HUES64 (cell line): ENCODE results near the gene CEP120.

Source experiments
- H3K27ac ChIP-seq: 2 replicates; pipeline ENCODE4 v1.7.0; 2013; ENCODE audit warnings: low read depth, low read length, inconsistent platforms
- H3K27me3 ChIP-seq: 2 replicates; pipeline ENCODE4 v1.6.1; 2013; ENCODE audit warnings: mild to moderate bottlenecking, low read length; ENCODE audit not compliant: insufficient read depth
- H3K36me3 ChIP-seq: 2 replicates; pipeline ENCODE4 v1.6.1; 2013; ENCODE audit warnings: mild to moderate bottlenecking, low read length; ENCODE audit not compliant: insufficient read depth
- H3K4me1 ChIP-seq: 2 replicates; pipeline ENCODE4 v1.6.1; 2013; ENCODE audit warnings: mild to moderate bottlenecking, low read length, moderate library complexity; ENCODE audit not compliant: insufficient read depth
- H3K4me3 ChIP-seq: 2 replicates; pipeline ENCODE4 v1.5.1; 2013; ENCODE audit warnings: mild to moderate bottlenecking, low read length, moderate library complexity
- H3K9ac ChIP-seq: 2 replicates; pipeline ENCODE4 v1.6.1; 2013; ENCODE audit warnings: mild to moderate bottlenecking, low read depth, low read length
- H3K9me3 ChIP-seq: 2 replicates; pipeline ENCODE4 v1.6.1; 2013; ENCODE audit warnings: low read depth, low read length; ENCODE audit not compliant: insufficient read depth
- WGBS: fragments of 150-250, 120-280 bp; methylation state at CpG from one replicate; pipeline ENCODE4 v1.1.7; 2013; ENCODE audit warnings: missing lambda C conversion rate; 5-methylcytosine and 5-hydroxymethylcytosine counted together

The CEP120 gene

DNA sequence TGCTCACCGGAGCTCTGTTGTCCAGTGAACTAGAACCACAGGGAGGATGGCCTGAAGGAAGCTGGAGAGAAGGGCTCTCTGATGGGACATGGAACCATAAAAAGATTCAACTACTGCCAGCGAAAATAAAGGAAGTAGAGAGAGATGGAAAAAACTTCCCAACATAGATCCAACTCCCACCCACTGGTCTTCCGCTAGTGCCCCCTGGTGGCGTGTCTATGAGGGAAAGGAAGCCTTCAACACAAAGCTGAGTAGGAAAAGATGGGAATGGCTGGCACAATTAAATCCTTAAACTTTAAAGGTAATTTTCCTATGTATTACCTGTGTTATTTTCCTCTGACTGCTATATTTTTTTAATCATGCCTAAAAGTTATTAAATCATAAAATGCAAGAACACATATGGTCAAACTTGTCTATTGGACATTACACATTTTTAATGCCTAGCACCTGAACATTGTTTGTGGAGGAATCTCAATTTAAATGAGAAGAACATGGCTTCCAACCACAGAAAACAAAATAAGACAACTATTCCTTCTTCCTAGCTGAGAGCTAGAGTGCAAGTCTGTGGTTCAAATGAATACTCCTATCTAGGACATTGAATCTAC lies 51.5 kb downstream of the CEP120 start:
- Histone ChIP-seq H3K9ac (no peak overlapping the region), H3K36me3 (peaks cover 71% of the 10 kb centered on the region)
- 97% methylated on average over 1 of the region's 4 CpGs for WGBS

DNA sequence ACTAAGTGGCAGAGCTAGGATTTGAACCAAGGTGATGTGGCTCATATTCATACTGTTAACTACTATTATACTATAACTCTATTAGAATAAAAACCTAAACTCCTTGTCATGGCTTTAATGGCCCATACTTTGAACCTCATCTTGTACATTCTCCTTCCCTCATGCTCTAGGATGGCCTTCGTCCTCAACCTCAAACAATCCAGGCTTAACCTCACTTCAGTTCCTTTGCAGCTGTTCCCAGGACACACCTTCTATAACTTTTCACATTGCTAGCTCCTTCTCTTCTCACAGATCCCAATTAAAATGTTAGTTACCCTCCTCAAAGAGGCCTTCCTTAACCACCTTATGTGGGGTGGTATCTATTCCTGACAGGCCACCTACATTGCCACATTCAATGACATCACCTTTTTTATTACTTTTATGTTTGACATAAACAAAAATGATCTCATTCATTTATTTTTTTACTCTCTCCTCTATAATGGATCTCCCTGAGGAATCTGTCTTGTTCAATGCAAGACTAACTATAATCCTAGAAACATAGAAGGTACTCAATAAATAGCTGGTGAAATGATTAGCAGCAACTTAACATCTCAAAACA lies 53.7 kb downstream of the CEP120 start:
- Histone ChIP-seq H3K4me1 (no peaks in the 10 kb centered on the region), H3K36me3 (peaks cover 63% of the 10 kb centered on the region), H3K27ac (no peak overlapping the region), H3K4me3 (no peak overlapping the region), H3K27me3 (no peaks in the 10 kb centered on the region), H3K9me3 (no peaks in the 10 kb centered on the region), H3K9ac (no peak overlapping the region)
- 92% methylated on average over 1 of the region's 1 CpG for WGBS

More for the DNA sequence above, 51.5 kb downstream of the CEP120 start:
- Histone ChIP-seq H3K9me3 (no peaks in the 10 kb centered on the region), H3K27me3 (no peaks in the 10 kb centered on the region), H3K27ac (no peak overlapping the region), H3K4me1 (no peaks in the 10 kb centered on the region), H3K4me3 (no peak overlapping the region)

DNA sequence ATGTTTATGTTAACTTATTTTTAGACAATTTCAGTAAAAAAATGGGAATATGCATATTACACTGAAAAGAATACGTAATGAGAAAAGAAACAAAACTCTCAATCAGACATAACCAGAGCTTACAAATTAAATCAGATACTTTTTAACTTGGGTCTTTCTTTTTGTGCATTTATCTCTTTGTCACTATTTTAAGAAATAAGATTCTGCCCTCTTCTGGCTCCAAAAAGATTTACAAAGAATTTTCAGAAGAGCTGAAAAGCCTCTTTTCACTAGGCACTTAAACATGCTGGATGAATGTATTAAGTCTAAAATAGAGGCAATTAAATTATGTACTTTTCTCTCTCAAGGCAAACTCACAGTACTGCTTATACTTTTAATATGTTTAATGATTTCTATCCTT lies 55.5 kb downstream of the CEP120 start:
- no peak overlapping the region for H3K27ac ChIP-seq
- no peaks in the 10 kb centered on the region for H3K4me1 ChIP-seq
- 100% methylated on average over 1 of the region's 1 CpG for WGBS
- peaks cover 60% of the 10 kb centered on the region for H3K36me3 ChIP-seq
- H3K27me3 ChIP-seq = no peaks in the 10 kb centered on the region
- H3K9ac ChIP-seq = no peak overlapping the region
- no peaks in the 10 kb centered on the region for H3K9me3 ChIP-seq
- H3K4me3 ChIP-seq = no peak overlapping the region

DNA sequence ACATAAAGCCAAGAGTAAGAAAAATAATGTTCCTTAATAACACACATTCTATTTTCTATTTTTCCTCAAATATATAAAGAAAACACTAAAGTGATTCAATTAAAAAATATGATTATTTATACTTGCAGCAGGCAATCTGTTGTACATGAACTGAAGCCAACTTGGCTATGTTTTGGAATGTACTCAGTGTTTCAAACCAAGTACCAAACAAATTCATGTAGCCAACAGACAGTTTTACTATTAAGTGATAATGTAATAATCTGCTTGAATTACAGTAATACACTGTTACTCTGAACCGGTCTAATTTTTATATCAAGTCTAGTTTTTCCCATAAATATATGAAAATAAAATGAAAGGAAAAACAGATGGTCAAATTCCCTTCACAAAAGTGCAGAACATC lies 58.0 kb downstream of the CEP120 start:
- H3K36me3 ChIP-seq = peaks cover 45% of the 10 kb centered on the region

DNA sequence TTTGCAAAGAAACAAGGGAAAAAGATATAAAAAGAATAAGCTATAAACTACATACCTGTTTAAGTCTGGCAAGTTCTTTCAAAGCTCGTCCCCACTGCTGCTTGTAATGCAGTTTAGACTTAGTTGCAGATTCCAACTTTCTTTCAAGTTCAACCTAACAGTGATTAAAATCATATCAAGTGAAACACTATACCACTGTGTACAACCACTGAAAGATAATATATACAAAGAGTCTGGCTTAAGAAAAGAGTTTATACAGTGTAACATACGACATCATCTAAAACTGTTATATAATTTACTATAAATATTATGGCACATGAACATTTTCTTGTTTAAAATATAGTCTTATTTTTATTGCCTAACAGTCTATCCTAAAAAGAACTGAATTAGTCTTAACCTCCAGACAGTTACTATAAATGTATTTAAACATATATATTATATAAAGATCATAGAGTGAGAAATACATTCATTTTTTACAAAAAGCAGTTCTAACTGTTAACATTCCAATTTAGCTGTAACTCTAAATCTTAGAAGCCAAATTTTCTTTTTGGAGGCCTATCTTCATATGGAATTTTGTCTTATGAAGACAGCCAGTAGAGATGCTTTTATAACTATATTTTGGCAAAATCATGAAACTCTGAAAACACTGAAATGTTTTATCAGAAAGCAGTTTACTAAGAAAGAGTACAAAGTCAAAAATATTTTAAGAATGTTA lies 58.6 kb downstream of the CEP120 start:
- Histone ChIP-seq H3K4me3 (no peak overlapping the region), H3K27ac (no peak overlapping the region), H3K9ac (no peak overlapping the region), H3K36me3 (peaks cover 44% of the 10 kb centered on the region), H3K27me3 (no peaks in the 10 kb centered on the region), H3K9me3 (no peaks in the 10 kb centered on the region), H3K4me1 (no peaks in the 10 kb centered on the region)
- 95% methylated on average over 1 of the region's 2 CpGs for WGBS

More for the DNA sequence above, 58.0 kb downstream of the CEP120 start:
- Histone ChIP-seq H3K27ac (no peak overlapping the region), H3K4me3 (no peak overlapping the region), H3K9me3 (no peaks in the 10 kb centered on the region), H3K27me3 (no peaks in the 10 kb centered on the region), H3K4me1 (no peaks in the 10 kb centered on the region), H3K9ac (no peak overlapping the region)
- WGBS = no CpG with 5 or more reads among the region's 1 CpG

DNA sequence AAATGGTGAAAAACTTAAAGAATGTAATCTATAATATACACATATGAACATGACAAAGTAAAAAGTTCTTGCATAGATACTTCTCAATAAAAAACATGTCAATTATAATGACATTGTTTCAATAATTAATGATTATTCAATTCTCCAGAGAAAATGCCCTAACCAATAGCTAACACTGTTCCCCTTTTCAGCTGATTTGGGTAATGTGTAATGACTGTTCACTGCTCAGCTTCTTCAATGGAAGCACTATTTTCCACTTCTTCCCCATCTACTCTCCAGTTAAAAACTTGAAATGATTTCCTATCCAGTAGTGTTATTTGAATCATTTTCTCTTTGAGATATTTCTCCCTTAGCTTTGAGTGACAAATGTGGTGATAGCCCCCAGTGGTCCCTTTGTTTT lies 62.3 kb downstream of the CEP120 start:
- Histone ChIP-seq H3K36me3 (peaks cover 51% of the 10 kb centered on the region), H3K27me3 (no peaks in the 10 kb centered on the region)

DNA sequence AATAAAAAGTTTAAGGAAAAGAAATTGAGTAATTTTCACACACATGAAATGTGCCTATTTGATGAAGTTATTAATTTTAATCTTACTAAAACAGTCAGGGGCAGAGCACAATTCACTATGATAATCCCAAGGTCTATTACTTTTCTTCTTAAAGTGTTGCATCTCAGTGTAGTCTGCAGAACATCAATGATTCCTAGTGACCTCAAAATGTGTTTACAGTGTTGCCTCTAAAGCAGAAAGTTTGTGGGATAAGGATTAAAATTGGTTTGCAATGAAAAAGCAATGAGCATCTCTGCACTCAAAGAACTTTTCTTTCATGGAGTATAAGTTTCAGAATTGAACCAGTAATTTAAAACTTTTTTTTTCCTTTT lies 63.0 kb downstream of the CEP120 start:
- Histone ChIP-seq H3K36me3 (peaks cover 44% of the 10 kb centered on the region), H3K27me3 (no peaks in the 10 kb centered on the region), H3K4me3 (no peak overlapping the region), H3K9me3 (0 out of 2 replicates have a peak, but pooled peaks cover 10% of the 10 kb centered on the region), H3K4me1 (no peaks in the 10 kb centered on the region), H3K9ac (no peak overlapping the region), H3K27ac (no peak overlapping the region)

More for the DNA sequence above, 62.3 kb downstream of the CEP120 start:
- H3K4me1 ChIP-seq = no peaks in the 10 kb centered on the region
- 0 out of 2 replicates have a peak, but pooled peaks cover 10% of the 10 kb centered on the region for H3K9me3 ChIP-seq
- H3K4me3 ChIP-seq = no peak overlapping the region
- H3K9ac ChIP-seq = no peak overlapping the region
- no peak overlapping the region for H3K27ac ChIP-seq

DNA sequence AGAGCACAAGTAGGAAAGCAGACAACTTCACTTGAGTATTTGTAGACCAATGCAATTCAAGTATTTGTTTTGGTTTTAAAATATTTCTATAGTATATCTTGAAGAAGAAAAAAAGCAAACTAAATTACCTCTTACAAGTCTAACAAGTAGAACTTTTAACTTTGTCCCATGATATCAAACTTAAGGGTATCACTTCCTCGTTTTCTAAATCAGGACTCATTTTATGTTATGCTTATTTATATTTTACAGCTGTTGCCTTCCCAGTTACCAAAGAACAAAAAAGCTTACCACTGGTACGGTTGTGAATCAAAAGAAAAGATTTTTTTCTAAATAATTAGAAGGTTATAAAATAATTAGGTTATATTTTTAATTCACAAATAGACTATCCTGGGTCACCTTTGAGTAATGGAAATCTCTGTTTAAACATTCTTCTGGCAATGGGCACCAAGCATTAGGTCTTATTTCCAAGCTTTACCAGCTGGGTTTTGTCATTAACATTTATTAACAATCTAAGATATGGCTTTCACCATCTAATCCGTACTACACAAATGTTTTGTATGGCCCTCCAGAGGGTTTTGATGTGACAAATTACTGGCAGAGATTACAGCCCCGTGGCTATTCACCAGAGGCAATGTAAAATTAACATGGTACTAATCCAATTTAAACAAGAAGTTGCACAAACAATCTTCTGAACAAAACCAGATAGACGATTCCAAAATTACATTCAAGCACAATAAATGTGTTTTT lies 63.6 kb downstream of the CEP120 start:
- Histone ChIP-seq H3K4me1 (no peaks in the 10 kb centered on the region), H3K4me3 (no peak overlapping the region), H3K27ac (no peak overlapping the region), H3K36me3 (peaks cover 42% of the 10 kb centered on the region), H3K9me3 (0 out of 2 replicates have a peak, but pooled peaks cover 10% of the 10 kb centered on the region), H3K27me3 (no peaks in the 10 kb centered on the region), H3K9ac (no peak overlapping the region)
- WGBS = 88% methylated on average over 4 of the region's 5 CpGs

DNA sequence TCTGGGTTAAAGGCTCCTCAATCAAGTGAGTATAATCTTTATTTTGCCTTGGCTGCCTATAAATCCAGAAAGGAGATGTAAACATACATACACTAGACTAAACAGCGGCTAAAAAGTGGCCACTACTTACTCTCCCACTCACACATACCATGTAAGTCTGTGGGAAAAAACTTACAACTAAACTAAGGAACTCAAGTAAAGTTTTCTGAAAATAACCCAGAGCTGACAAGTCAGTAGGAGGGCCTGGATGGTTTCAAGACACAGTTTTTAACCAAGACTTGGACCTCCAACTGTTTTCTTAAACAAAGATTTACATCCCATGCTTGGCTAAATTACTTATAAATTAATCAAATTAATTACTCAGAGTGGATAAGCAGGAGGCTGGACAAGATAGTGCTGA lies 64.5 kb downstream of the CEP120 start:
- H3K36me3 ChIP-seq = peaks cover 33% of the 10 kb centered on the region
- H3K27me3 ChIP-seq = no peaks in the 10 kb centered on the region
- H3K9ac ChIP-seq = no peak overlapping the region
- 83% methylated on average over 1 of the region's 1 CpG for WGBS
- no peaks in the 10 kb centered on the region for H3K4me1 ChIP-seq
- no peak overlapping the region for H3K4me3 ChIP-seq
- H3K27ac ChIP-seq = no peak overlapping the region
- 0 out of 2 replicates have a peak, but pooled peaks cover 10% of the 10 kb centered on the region for H3K9me3 ChIP-seq

DNA sequence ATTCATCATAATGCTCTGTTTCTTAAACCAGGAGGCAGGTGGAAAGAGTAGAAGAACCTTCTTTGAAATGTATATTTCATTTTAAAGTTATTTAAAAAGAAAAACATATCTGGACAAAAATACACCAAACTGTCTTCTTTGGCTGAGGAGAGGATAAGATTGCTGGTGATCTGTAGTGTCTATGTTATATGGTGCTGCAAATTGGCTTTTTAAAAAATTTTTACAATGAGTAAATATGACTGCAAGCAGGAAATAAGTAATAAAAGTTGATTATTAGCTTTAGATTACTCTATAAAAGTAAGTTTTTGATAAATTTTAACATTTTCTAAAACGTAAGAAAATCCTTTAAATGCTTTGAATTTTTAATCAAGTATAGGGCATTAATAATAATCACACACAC lies 64.9 kb downstream of the CEP120 start:
- Histone ChIP-seq H3K9me3 (0 out of 2 replicates have a peak, but pooled peaks cover 11% of the 10 kb centered on the region), H3K27ac (no peak overlapping the region), H3K27me3 (no peaks in the 10 kb centered on the region), H3K9ac (no peak overlapping the region), H3K4me3 (no peak overlapping the region), H3K4me1 (no peaks in the 10 kb centered on the region), H3K36me3 (peaks cover 29% of the 10 kb centered on the region)
- WGBS = no CpG with 5 or more reads among the region's 1 CpG

DNA sequence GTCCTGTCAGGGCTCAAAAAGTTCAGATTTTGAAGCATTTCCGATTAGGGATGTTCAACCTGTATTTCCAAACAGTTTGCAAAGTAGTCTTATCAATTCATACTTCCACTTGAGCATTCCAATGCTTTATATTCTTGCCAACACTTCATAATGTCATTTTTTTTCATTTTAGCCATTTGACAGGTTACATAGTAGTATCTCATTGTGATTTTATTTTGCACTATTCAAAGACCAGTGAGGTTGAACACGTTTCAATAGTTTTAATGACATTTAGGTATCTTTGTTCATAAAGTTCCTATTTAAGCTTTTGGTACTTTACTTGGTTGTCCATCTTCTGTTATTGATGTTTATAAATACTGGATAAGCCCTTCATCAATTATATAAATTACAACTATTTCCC lies 71.4 kb downstream of the CEP120 start:
- H3K27me3 ChIP-seq = no peaks in the 10 kb centered on the region
- no peak overlapping the region for H3K4me3 ChIP-seq
- H3K9me3 ChIP-seq = 0 out of 2 replicates have a peak, but pooled peaks cover 14% of the 10 kb centered on the region
- peaks cover 29% of the 10 kb centered on the region for H3K36me3 ChIP-seq
- WGBS = 85% methylated on average over 2 of the region's 2 CpGs
- no peaks in the 10 kb centered on the region for H3K4me1 ChIP-seq
- H3K9ac ChIP-seq = no peak overlapping the region
- H3K27ac ChIP-seq = no peak overlapping the region
